Endothelial cell (in vitro differentiated cells): Measurements from ENCODE around the gene NECAB3. TPM values are rescaled to one million over a fixed set of nuclear protein-coding genes. Genes with fewer than 3 reads are reported as not detected.

Experiments used
- DNase-seq: peaks from one replicate; pipeline ENCODE4 v3.0.0; 2021; ENCODE audit warnings: low spot score
- H3K27ac Mint-ChIP-seq: one replicate; pipeline ENCODE4 v1.8.0; 2021; ENCODE audit warnings: mixed read lengths, inconsistent platforms; ENCODE audit not compliant: unreplicated experiment
- H3K27me3 Mint-ChIP-seq: one replicate; pipeline ENCODE4 v1.8.0; 2021; ENCODE audit warnings: mild to moderate bottlenecking, moderate library complexity, mixed read lengths, inconsistent platforms; ENCODE audit not compliant: unreplicated experiment
- H3K36me3 Mint-ChIP-seq: one replicate; pipeline ENCODE4 v1.8.0; 2021; ENCODE audit warnings: mild to moderate bottlenecking, low read depth, mixed read lengths, inconsistent platforms; ENCODE audit not compliant: unreplicated experiment
- H3K4me1 Mint-ChIP-seq: one replicate; pipeline ENCODE4 v1.8.0; 2021; ENCODE audit warnings: mild to moderate bottlenecking, mixed read lengths, inconsistent platforms; ENCODE audit not compliant: unreplicated experiment
- H3K4me3 Mint-ChIP-seq: one replicate; pipeline ENCODE4 v1.8.0; 2021; ENCODE audit warnings: mild to moderate bottlenecking, mixed read lengths, inconsistent platforms; ENCODE audit not compliant: unreplicated experiment
- H3K9me3 Mint-ChIP-seq: one replicate; pipeline ENCODE4 v1.8.0; 2021; ENCODE audit warnings: mixed read lengths, inconsistent platforms; ENCODE audit not compliant: unreplicated experiment
- CTCF ChIP-seq: fragments of 200-600 bp; sonication (generic); IDR thresholded peaks from one replicate; pipeline ENCODE4 v1.5.0; 2021; ENCODE audit warnings: antibody characterized with exemption; ENCODE audit not compliant: unreplicated experiment
- total RNA-seq: library from RNA; stranded (reverse); fragmentation: NEBNext Ultra II Directional; extraction: Animal tissue kit (Norgen Biotek cat#: 25700); gene quantifications from one replicate; pipeline ENCODE4 v1.2.1, GENCODE V29; 2021; ENCODE audit not compliant: unreplicated experiment

NECAB3 gene
- total RNA-seq, 1 donor from 2014 or later: 9.8 TPM

- H3K4me3 Mint-ChIP-seq: no peak overlapping the region
- H3K9me3 Mint-ChIP-seq: no peaks in the 10 kb centered on the region
- H3K27ac Mint-ChIP-seq: no peak overlapping the region
- no peak for TF ChIP-seq CTCF
- H3K4me1 Mint-ChIP-seq: peaks cover 23% of the 10 kb centered on the region
- DNase-seq: no peak
- peaks cover 6% of the 10 kb centered on the region for H3K36me3 Mint-ChIP-seq
- H3K27me3 Mint-ChIP-seq: peaks cover 21% of the 10 kb centered on the region
These were observed 5.6 kb downstream of the NECAB3 start for GRCh38 chr20:33668466-33669155.

- no peak overlapping the region for H3K4me3 Mint-ChIP-seq
- peak; percentile 85 for DNase-seq
These were observed 6.4 kb downstream of the NECAB3 start for GRCh38 chr20:33667676-33668465.

GRCh38 chr20:33667245-33667675, 7.0 kb downstream of the NECAB3 start:
- H3K4me1 Mint-ChIP-seq: peaks cover 21% of the 10 kb centered on the region

More at GRCh38 chr20:33667676-33668465, 6.4 kb downstream of the NECAB3 start:
- Mint-ChIP-seq H3K27me3 (peaks cover 19% of the 10 kb centered on the region), H3K36me3 (peaks cover 6% of the 10 kb centered on the region), H3K9me3 (no peaks in the 10 kb centered on the region), H3K4me1 (peaks cover 19% of the 10 kb centered on the region), H3K27ac (no peak overlapping the region)
- peak; percentile 83 for TF ChIP-seq CTCF

GRCh38 chr20:33666293-33667244, 7.7 kb downstream of the NECAB3 start, which contains the start of gene ACTL10:
Gene ACTL10 (plus strand): TSS chr20:33666943. CDS start chr20:33667498, 555 bp downstream.
- Mint-ChIP-seq H3K27me3 (peaks cover 24% of the 10 kb centered on the region), H3K27ac (no peak within 1 kb of the TSS), H3K9me3 (no peaks in the 10 kb centered on the region), H3K36me3 (peaks cover 6% of the 10 kb centered on the region), H3K4me3 (peak within 1 kb of the TSS; percentile 87), H3K4me1 (peaks cover 17% of the 10 kb centered on the region)
- DNase-seq: peak; percentile 74
- TF ChIP-seq CTCF: no peak

More at GRCh38 chr20:33667245-33667675, 7.0 kb downstream of the NECAB3 start:
- TF ChIP-seq CTCF: no peak
- no peak overlapping the region for H3K4me3 Mint-ChIP-seq
- peaks cover 19% of the 10 kb centered on the region for H3K27me3 Mint-ChIP-seq
- DNase-seq: no peak
- H3K36me3 Mint-ChIP-seq: peaks cover 6% of the 10 kb centered on the region
- no peaks in the 10 kb centered on the region for H3K9me3 Mint-ChIP-seq
- no peak overlapping the region for H3K27ac Mint-ChIP-seq
